Testis (tissue), 2 donors: ENCODE measurements around the gene NLRP13.

Experiments used
- CTCF ChIP-seq, 3 experiments: fragments of 450-650 bp in 2 of 3; fragments of 200-600 bp in 1 of 3; sonication (generic) in 1 of 3; IDR thresholded peaks; one replicate each; pipeline ENCODE4 v1.5.1; 2016 to 2019; ENCODE audit warnings: antibody characterized with exemption in 3 of 3, mild to moderate bottlenecking in 2 of 3, moderate library complexity in 1 of 3
- POLR2A ChIP-seq: fragments of 450-650 bp; IDR thresholded peaks from one replicate; pipeline ENCODE4 v1.6.1; 2017; ENCODE audit warnings: antibody characterized with exemption, mild to moderate bottlenecking, moderate library complexity

DNA sequence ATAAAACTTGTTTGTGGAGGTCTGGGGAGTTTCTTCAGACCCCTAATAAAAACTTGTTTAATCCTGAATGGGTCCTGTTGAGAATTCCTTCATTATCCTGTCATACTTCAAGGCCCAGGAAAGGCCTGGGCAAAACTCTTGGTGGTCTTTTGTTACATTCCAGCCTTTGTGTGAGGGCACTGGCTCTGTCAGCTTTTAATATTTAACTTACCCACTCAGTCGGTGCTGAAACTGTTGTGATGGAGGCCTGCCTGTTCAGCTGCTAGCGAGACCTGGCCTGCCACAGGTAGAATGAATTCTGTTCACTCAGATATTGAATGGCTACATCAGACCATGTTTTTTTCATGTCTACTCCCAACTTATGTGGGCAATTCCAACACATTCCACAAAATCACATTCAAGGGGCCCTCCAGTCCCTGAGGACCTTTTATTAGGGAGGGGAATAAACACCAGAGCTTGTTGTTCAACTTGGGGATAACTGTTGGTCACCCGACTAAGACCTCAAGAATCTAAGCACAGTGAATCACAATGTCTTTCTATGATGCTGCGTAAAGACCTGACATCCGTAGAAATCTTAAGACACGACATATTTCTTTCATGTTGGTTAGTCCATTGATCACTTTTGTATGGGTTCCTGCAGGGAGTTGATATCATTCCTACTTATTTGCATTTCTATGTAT, 28.0 kb upstream of the NLRP13 start:
- no peak for TF ChIP-seq CTCF (IDR thresholded peaks at IDR 0.05)
- TF ChIP-seq POLR2A, result no peak
